Measurements from ENCODE around the gene E2F1.

Gene E2F1

DNA sequence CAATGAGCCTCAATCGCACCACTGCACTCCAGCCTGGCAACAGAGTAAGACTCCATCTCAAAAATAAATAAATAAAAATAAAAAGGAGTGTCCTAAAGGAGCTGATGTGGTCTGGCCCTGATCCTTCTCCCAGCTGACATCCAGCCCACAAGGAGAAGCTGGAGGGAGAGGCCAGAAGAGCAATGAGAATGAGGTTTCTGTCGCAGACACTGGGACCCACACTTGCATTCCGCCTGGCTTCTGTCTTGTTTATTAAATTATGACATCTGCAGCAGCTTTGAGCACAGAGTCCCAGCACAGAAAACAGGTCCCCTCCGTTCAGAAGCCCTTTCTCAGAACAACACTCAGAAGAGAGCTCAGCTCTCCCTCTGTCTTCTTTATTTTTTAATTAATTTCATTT, 10.3 kb upstream of the E2F1 start:
- Histone ChIP-seq H3K36me3 (ENCODE audit: insufficient read depth, low read length) (no peaks in the 10 kb centered on the region), H3K79me2 (ENCODE audit: insufficient read depth, low read length) (no peaks in the 10 kb centered on the region), H2AFZ (ENCODE audit: low read depth, low read length) (no peak overlapping the region), H4K20me1 (ENCODE audit: insufficient read depth, low read length) (no peaks in the 10 kb centered on the region), H3K9ac (ENCODE audit: low read depth, low read length) (no peak overlapping the region), H3K4me3 (ENCODE audit: low read depth in 1 of 2, low read length in 2 of 2) (no peak overlapping the region), H3K4me2 (ENCODE audit: insufficient read depth, low read length) (no peak overlapping the region), H3K9me3 (ENCODE audit: insufficient read depth, low read length, severe bottlenecking) (no peaks in the 10 kb centered on the region), H3K4me1 (ENCODE audit: insufficient read depth, low read length) (no peaks in the 10 kb centered on the region), H3K27me3 (ENCODE audit: insufficient read depth, low read length, poor library complexity) (no peaks in the 10 kb centered on the region), H3K27ac (ENCODE audit: low read length) (no peak overlapping the region)
- ATAC-seq (ENCODE audit: insufficient read depth, low read depth) (no peak), DNase-seq (no peak)
- TF ChIP-seq, protein P1, sequence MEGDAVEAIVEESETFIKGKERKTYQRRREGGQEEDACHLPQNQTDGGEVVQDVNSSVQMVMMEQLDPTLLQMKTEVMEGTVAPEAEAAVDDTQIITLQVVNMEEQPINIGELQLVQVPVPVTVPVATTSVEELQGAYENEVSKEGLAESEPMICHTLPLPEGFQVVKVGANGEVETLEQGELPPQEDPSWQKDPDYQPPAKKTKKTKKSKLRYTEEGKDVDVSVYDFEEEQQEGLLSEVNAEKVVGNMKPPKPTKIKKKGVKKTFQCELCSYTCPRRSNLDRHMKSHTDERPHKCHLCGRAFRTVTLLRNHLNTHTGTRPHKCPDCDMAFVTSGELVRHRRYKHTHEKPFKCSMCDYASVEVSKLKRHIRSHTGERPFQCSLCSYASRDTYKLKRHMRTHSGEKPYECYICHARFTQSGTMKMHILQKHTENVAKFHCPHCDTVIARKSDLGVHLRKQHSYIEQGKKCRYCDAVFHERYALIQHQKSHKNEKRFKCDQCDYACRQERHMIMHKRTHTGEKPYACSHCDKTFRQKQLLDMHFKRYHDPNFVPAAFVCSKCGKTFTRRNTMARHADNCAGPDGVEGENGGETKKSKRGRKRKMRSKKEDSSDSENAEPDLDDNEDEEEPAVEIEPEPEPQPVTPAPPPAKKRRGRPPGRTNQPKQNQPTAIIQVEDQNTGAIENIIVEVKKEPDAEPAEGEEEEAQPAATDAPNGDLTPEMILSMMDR (IDR thresholded peaks at IDR 0.05; ENCODE audit: borderline replicate concordance, extremely low read depth, low read length, poor library complexity, severe bottlenecking), result no peak
- no peak for TF ChIP-seq EZH2 (IDR thresholded peaks at IDR 0.05; ENCODE audit: borderline replicate concordance, low read depth, low read length, severe bottlenecking)

DNA sequence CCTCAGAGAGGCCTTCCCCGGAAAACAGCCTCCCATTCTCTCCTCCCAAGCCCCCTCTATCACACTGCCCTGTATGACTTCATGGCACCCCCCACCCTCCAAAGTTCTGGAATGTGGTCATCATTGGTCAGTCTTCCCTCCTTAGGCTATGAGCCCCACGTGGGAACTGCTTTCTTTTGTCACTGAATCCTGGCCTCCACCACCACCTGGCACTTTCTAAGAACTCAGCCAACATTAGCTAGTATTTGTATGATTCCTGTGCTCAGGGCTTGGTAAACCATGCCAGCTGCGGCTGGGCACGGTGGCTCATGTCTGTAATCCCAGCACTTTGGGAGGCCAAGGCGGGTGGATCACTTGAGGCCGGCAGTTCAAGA, 8.4 kb upstream of the E2F1 start:
- Histone ChIP-seq H3K79me2 (ENCODE audit: insufficient read depth, low read length) (no peaks in the 10 kb centered on the region), H3K4me2 (ENCODE audit: insufficient read depth, low read length) (no peak overlapping the region), H3K27me3 (ENCODE audit: insufficient read depth, low read length, poor library complexity) (no peaks in the 10 kb centered on the region), H4K20me1 (ENCODE audit: insufficient read depth, low read length) (no peaks in the 10 kb centered on the region), H3K4me3 (ENCODE audit: low read depth in 1 of 2, low read length in 2 of 2) (no peak overlapping the region), H3K36me3 (ENCODE audit: insufficient read depth, low read length) (no peaks in the 10 kb centered on the region), H2AFZ (ENCODE audit: low read depth, low read length) (no peak overlapping the region), H3K9me3 (ENCODE audit: insufficient read depth, low read length, severe bottlenecking) (no peaks in the 10 kb centered on the region), H3K27ac (ENCODE audit: low read length) (no peak overlapping the region), H3K9ac (ENCODE audit: low read depth, low read length) (no peak overlapping the region), H3K4me1 (ENCODE audit: insufficient read depth, low read length) (peaks cover 17% of the 10 kb centered on the region)
- TF ChIP-seq, protein P1 (IDR thresholded peaks at IDR 0.05; ENCODE audit: borderline replicate concordance, extremely low read depth, low read length, poor library complexity, severe bottlenecking), result no peak
- no peak for TF ChIP-seq EZH2 (IDR thresholded peaks at IDR 0.05; ENCODE audit: borderline replicate concordance, low read depth, low read length, severe bottlenecking)
- ATAC-seq (ENCODE audit: insufficient read depth, low read depth) (no peak), DNase-seq (no peak)

DNA sequence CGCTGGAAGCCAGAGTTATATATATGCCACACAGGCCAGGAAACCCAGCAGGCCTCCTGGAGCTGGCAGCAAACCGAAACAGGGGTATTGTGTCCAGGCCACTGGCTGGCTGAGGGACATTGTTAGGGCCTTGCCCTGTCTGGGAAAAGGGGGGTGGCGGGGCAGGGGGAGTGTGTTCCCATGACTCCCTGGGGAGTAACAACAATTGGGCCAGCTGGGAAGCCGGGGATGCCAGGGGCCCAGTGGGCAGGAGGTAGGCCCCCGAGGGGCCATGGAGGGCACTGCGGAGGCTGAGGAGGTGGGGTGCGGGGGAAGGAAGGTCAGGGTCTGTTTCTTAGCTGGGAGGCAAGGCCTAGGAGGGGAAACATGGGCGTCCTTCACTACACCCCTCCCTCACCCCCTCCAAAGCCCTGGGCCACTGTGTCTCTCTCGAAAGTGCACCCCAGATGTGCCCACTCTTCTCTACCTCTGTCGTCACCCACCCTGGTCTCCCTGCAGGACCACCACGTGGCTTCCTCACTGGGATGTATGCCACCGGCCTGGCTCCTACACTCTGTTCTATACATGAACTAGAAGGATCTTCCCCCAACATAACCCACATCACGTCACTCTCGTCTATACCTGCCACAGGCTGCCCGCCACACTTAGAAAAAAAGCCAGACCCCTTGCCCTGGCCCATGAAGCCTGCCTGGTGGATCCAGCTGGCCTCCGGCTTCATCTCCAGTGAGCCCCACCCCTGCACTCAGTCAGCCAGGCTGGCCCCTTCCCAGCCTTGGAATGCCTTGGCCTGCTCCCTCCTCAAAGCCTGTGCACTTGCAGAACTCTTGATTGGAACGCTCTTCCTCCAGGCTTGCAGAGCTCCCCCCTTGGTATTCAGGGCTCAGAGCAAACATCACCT, 7.8 kb upstream of the E2F1 start:
- H4K20me1 ChIP-seq (ENCODE audit: insufficient read depth, low read length), result no peaks in the 10 kb centered on the region
- peaks cover 23% of the 10 kb centered on the region for H3K4me1 ChIP-seq (ENCODE audit: insufficient read depth, low read length)
- no peak overlapping the region for H3K9ac ChIP-seq (ENCODE audit: low read depth, low read length)
- H3K9me3 ChIP-seq (ENCODE audit: insufficient read depth, low read length, severe bottlenecking), result no peaks in the 10 kb centered on the region
- H3K36me3 ChIP-seq (ENCODE audit: insufficient read depth, low read length), result no peaks in the 10 kb centered on the region
- no peak for DNase-seq
- no peaks in the 10 kb centered on the region for H3K27me3 ChIP-seq (ENCODE audit: insufficient read depth, low read length, poor library complexity)
- H3K4me3 ChIP-seq (ENCODE audit: low read depth in 1 of 2, low read length in 2 of 2), result no peak overlapping the region
- H3K27ac ChIP-seq (ENCODE audit: low read length), result no peak overlapping the region
- H2AFZ ChIP-seq (ENCODE audit: low read depth, low read length), result no peak overlapping the region
- H3K79me2 ChIP-seq (ENCODE audit: insufficient read depth, low read length), result no peaks in the 10 kb centered on the region
- no peak for ATAC-seq (ENCODE audit: insufficient read depth, low read depth)
- H3K4me2 ChIP-seq (ENCODE audit: insufficient read depth, low read length), result no peak overlapping the region
- no peak for TF ChIP-seq EZH2 (IDR thresholded peaks at IDR 0.05; ENCODE audit: borderline replicate concordance, low read depth, low read length, severe bottlenecking)
- TF ChIP-seq, protein P1 (IDR thresholded peaks at IDR 0.05; ENCODE audit: borderline replicate concordance, extremely low read depth, low read length, poor library complexity, severe bottlenecking), result no peak

Data from DND-41 (cell line).